T-cell (primary cell): Measurements from ENCODE around the gene MAN1B1. TPM values are rescaled to one million over a fixed set of nuclear protein-coding genes. Genes with fewer than 3 reads are reported as not detected.
A peak's percentile ranks its signal among the peaks of the same experiment; 100 is the strongest.

Source experiments
- ATAC-seq, 4 experiments: fragments of 200-7000 bp in 3 of 4; fragments of 150-1000 bp in 1 of 4; cut with Tn5 transposase; replicated peaks in 1 of 4; 1 replicate in 3 of 4; 2 replicates in 1 of 4; pipeline ENCODE4 v1.10.0; 2021; ENCODE audit warnings: moderate library complexity in 3 of 4, mild to moderate bottlenecking in 2 of 4, moderate number of reproducible peaks in 1 of 4
- CTCF ChIA-PET, 2 donors: fragments of 300-600 bp; sonication (Branson Sonifier 250); formaldehyde crosslinking; loops; one replicate each; lab custom pipeline; 2022; ENCODE audit warnings: antibody characterized with exemption in 2 of 2; lab: Charles Lee
- POLR2A ChIA-PET, 2 donors: fragments of 300-600 bp; sonication (Branson Sonifier 250); formaldehyde crosslinking; loops; one replicate each; lab custom pipeline; 2022; ENCODE audit warnings: antibody characterized with exemption in 2 of 2; lab: Charles Lee
- DNase-seq, 35 experiments: peaks; one replicate each; pipeline versions ENCODE4 v3.0.0 to v3.0.0-alpha.2; 2013 to 2023
- H3K27ac ChIP-seq: one replicate; pipeline ENCODE4 v1.5.1; 2013; ENCODE audit warnings: low read length
- H3K27me3 ChIP-seq, 2 experiments: replicated peaks in 1 of 2; 1 replicate in 1 of 2; 2 replicates in 1 of 2; pipeline versions ENCODE4 v1.6.1 to v1.7.0; 2013; ENCODE audit warnings: low read length in 1 of 2, mixed read lengths in 1 of 2; ENCODE audit not compliant: control insufficient read depth in 2 of 2, insufficient read depth in 2 of 2; ENCODE audit errors: extremely low read depth in 1 of 2
- H3K36me3 ChIP-seq, 2 donors: 1 replicate in 1 of 2; 2 replicates in 1 of 2; pipeline versions ENCODE4 v1.6.1 to v1.7.0; 2013; ENCODE audit warnings: low read length in 1 of 2; ENCODE audit not compliant: control insufficient read depth in 2 of 2, insufficient read depth in 1 of 2; ENCODE audit errors: extremely low read depth in 1 of 2
- H3K4me1 ChIP-seq, 2 experiments: 1 replicate in 1 of 2; 2 replicates in 1 of 2; pipeline versions ENCODE4 v1.6.1 to v1.7.0; 2013; ENCODE audit warnings: low read length in 2 of 2, mixed read lengths in 1 of 2; ENCODE audit not compliant: insufficient read depth in 2 of 2, control insufficient read depth in 1 of 2; ENCODE audit errors: extremely low read depth in 1 of 2
- H3K4me3 ChIP-seq, 2 donors: 1 replicate in 1 of 2; 2 replicates in 1 of 2; pipeline versions ENCODE4 v1.5.1 to v1.7.0; 2013; ENCODE audit warnings: mild to moderate bottlenecking in 2 of 2, low read length in 1 of 2, moderate library complexity in 1 of 2; ENCODE audit not compliant: control insufficient read depth in 1 of 2; ENCODE audit errors: extremely low read depth in 1 of 2
- H3K9me3 ChIP-seq: 2 replicates; pipeline ENCODE4 v1.7.0; 2013
- H3K27ac Mint-ChIP-seq, 2 donors: one replicate each; pipeline ENCODE4 v1.8.0; 2020 to 2021; ENCODE audit warnings: mild to moderate bottlenecking in 2 of 2, mixed read lengths in 2 of 2
- H3K27me3 Mint-ChIP-seq, 2 donors: one replicate each; pipeline ENCODE4 v1.8.0; 2021 to 2022; ENCODE audit warnings: mixed read lengths in 2 of 2
- H3K36me3 Mint-ChIP-seq: one replicate; pipeline ENCODE4 v1.8.0; 2021; ENCODE audit warnings: mixed read lengths
- H3K4me1 Mint-ChIP-seq, 3 donors: one replicate each; pipeline ENCODE4 v1.8.0; 2020 to 2022; ENCODE audit warnings: mixed read lengths in 3 of 3, mild to moderate bottlenecking in 1 of 3
- H3K4me3 Mint-ChIP-seq, 3 donors: one replicate each; pipeline ENCODE4 v1.8.0; 2020 to 2022; ENCODE audit warnings: mild to moderate bottlenecking in 3 of 3, mixed read lengths in 3 of 3, moderate library complexity in 3 of 3
- H3K9me3 Mint-ChIP-seq, 3 donors: one replicate each; pipeline ENCODE4 v1.8.0; 2020 to 2022; ENCODE audit warnings: mixed read lengths in 3 of 3
- WGBS: methylation state at CpG from one replicate; pipeline ENCODE4 v1.1.5; 2013; ENCODE audit warnings: missing lambda C conversion rate; ENCODE audit not compliant: insufficient coverage; 5-methylcytosine and 5-hydroxymethylcytosine counted together
- total RNA-seq, 35 experiments: library from RNA in 6 of 35; stranded (reverse) in 6 of 35; fragments of 120-200 nt in 1 of 35; gene quantifications; one replicate each; pipeline versions ENCODE4 v1.2.1 to v1.2.4 and lab custom pipeline; 2013 to 2026

Gene MAN1B1
- total RNA-seq, 5 donors from 2014 or later (not counting 1 experiment from before 2014, with no cell fraction given), result 62.0 to 91.5 (median 84.8) TPM

- Mint-ChIP-seq H3K4me1 (peaks cover 8 to 22% (median 20%) of the 10 kb centered on the region in 3 donors), H3K36me3 (no peaks in the 10 kb centered on the region), H3K9me3 (no peaks in the 10 kb centered on the region), H3K27ac (no peak within 1 kb of the TSS), H3K4me3 (peak within 1 kb of the TSS; percentile 63 to 81 (median 76)), H3K27me3 (peaks cover 6 to 54% of the 10 kb centered on the region in 2 donors)
- Histone ChIP-seq H3K27me3 (peaks cover 2 to 91% of the 10 kb centered on the region in 2 experiments), H3K4me1 (peaks cover 11 to 48% of the 10 kb centered on the region in 2 experiments), H3K36me3 (no peaks in the 10 kb centered on the region), H3K27ac (no peak within 1 kb of the TSS), H3K9me3 (no peaks in the 10 kb centered on the region), H3K4me3 (peak within 1 kb of the TSS; percentile 50 to 55)
- ATAC-seq (peak; percentile 76 to 81 (median 78)), DNase-seq (peak; percentile 46 to 87 (median 71))
- ChIA-PET CTCF (interaction anchor here (0.6 to 1.4 kb wide), 20 partner anchors 11 to 248 kb away, joined by 3 to 9 read pairs (median 4); partner anchors contain the start of genes FUT7 (in 1 of the 2), RNF224 (in 1 of the 2), SAPCD2 (in 1 of the 2) and TUBB4B (in 1 of the 2)), POLR2A (interaction anchor here in 1 of 2 donors (0.6 kb wide), 1 partner anchor 319 kb away, joined by 5 read pairs; no protein-coding TSS in a partner anchor)
- 1% methylated on average over 57 of the region's 57 CpGs for WGBS
These were observed 40.5 kb upstream of the MAN1B1 start, which contains the start of gene NPDC1 for GRCh38 chr9:137046088-137046787. Gene NPDC1, minus strand, starts transcription at chr9:137046177. Its CDS starts 188 bp downstream, at chr9:137045989.

GRCh38 chr9:137048655-137049543 is 37.9 kb upstream of the MAN1B1 start:
- peaks cover 11 to 55% of the 10 kb centered on the region in 2 experiments for H3K4me1 ChIP-seq
- POLR2A ChIA-PET, result no interaction called here
- no peaks in the 10 kb centered on the region for H3K9me3 Mint-ChIP-seq
- ATAC-seq (no peak), DNase-seq (no peak)
- H3K27ac ChIP-seq, result no peak overlapping the region
- H3K4me1 Mint-ChIP-seq, result peaks cover 8 to 20% (median 16%) of the 10 kb centered on the region in 3 donors
- H3K9me3 ChIP-seq, result no peaks in the 10 kb centered on the region
- WGBS, result 39% methylated on average over 57 of the region's 72 CpGs
- CTCF ChIA-PET, result interaction anchor here in 1 of 2 donors (1.0 kb wide), 1 partner anchor 17 kb away, joined by 5 read pairs; the partner anchor contains the start of gene FUT7
- H3K36me3 ChIP-seq, result no peaks in the 10 kb centered on the region
- no peaks in the 10 kb centered on the region for H3K36me3 Mint-ChIP-seq
- no peak overlapping the region for H3K4me3 Mint-ChIP-seq
- H3K4me3 ChIP-seq, result no peak overlapping the region
- peaks cover 2 to 93% of the 10 kb centered on the region in 2 experiments for H3K27me3 ChIP-seq
- H3K27ac Mint-ChIP-seq, result no peak overlapping the region
- H3K27me3 Mint-ChIP-seq, result peaks cover 6 to 60% of the 10 kb centered on the region in 2 donors

GRCh38 chr9:137049544-137050449 is 37.0 kb upstream of the MAN1B1 start:
- Mint-ChIP-seq H3K27ac (no peak overlapping the region), H3K4me3 (no peak overlapping the region), H3K36me3 (no peaks in the 10 kb centered on the region), H3K27me3 (peaks cover 6 to 54% of the 10 kb centered on the region in 2 donors), H3K4me1 (peaks cover 4 to 12% (median 8%) of the 10 kb centered on the region in 3 donors), H3K9me3 (no peaks in the 10 kb centered on the region)
- Histone ChIP-seq H3K4me3 (no peak overlapping the region), H3K4me1 (peaks cover 2 to 51% of the 10 kb centered on the region in 2 experiments), H3K27me3 (peaks cover 2 to 91% of the 10 kb centered on the region in 2 experiments), H3K9me3 (no peaks in the 10 kb centered on the region), H3K36me3 (no peaks in the 10 kb centered on the region), H3K27ac (no peak overlapping the region)
- peak in 1 of 4 experiments; percentile 28 for ATAC-seq
- WGBS, result 30% methylated on average over 33 of the region's 38 CpGs
- DNase-seq, result peak in 21 of 35 experiments; percentile 34 to 74 (median 47)
- CTCF ChIA-PET, result no interaction called here
- POLR2A ChIA-PET, result no interaction called here

- Histone ChIP-seq H3K27ac (no peak overlapping the region), H3K9me3 (no peaks in the 10 kb centered on the region), H3K36me3 (no peaks in the 10 kb centered on the region), H3K4me3 (no peak overlapping the region), H3K27me3 (peaks cover 3 to 85% of the 10 kb centered on the region in 2 experiments), H3K4me1 (peaks cover 2 to 43% of the 10 kb centered on the region in 2 experiments)
- Mint-ChIP-seq H3K4me1 (peaks cover 0 to 7% (median 4%) of the 10 kb centered on the region in 3 donors), H3K36me3 (no peaks in the 10 kb centered on the region), H3K27ac (no peak overlapping the region), H3K9me3 (no peaks in the 10 kb centered on the region), H3K27me3 (peaks cover 6 to 50% of the 10 kb centered on the region in 2 donors), H3K4me3 (no peak overlapping the region)
- ATAC-seq, result no peak
- DNase-seq, result no peak
- WGBS, result 67% methylated on average over 5 of the region's 5 CpGs
- POLR2A ChIA-PET, result no interaction called here
- CTCF ChIA-PET, result no interaction called here
These were observed 36.2 kb upstream of the MAN1B1 start for GRCh38 chr9:137050570-137050969.

- peaks cover 6 to 49% of the 10 kb centered on the region in 2 donors for H3K27me3 Mint-ChIP-seq
- no peak overlapping the region for H3K27ac Mint-ChIP-seq
- DNase-seq (no peak), ATAC-seq (no peak)
- no peak overlapping the region for H3K4me3 Mint-ChIP-seq
- Histone ChIP-seq H3K36me3 (no peaks in the 10 kb centered on the region), H3K27ac (no peak overlapping the region), H3K27me3 (peaks cover 3 to 82% of the 10 kb centered on the region in 2 experiments), H3K4me1 (peaks cover 2 to 39% of the 10 kb centered on the region in 2 experiments), H3K4me3 (no peak overlapping the region), H3K9me3 (no peaks in the 10 kb centered on the region)
- WGBS, result 97% methylated on average over 10 of the region's 17 CpGs
- H3K9me3 Mint-ChIP-seq, result no peaks in the 10 kb centered on the region
- ChIA-PET POLR2A (no interaction called here), CTCF (no interaction called here)
- H3K36me3 Mint-ChIP-seq, result no peaks in the 10 kb centered on the region
- H3K4me1 Mint-ChIP-seq, result peaks cover 0 to 7% (median 4%) of the 10 kb centered on the region in 3 donors
These were observed 35.5 kb upstream of the MAN1B1 start for GRCh38 chr9:137051145-137051724.
